Left ventricle myocardium superior (tissue), 1 donor: ENCODE measurements around the gene AQP11. TPM values are rescaled to one million over a fixed set of nuclear protein-coding genes. Genes with fewer than 3 reads are reported as not detected.

ENCODE experiments used
- ATAC-seq: fragments of 200-7000 bp; cut with Tn5 transposase; one replicate; pipeline ENCODE4 v1.9.1; 2020; ENCODE audit warnings: mild to moderate bottlenecking, moderate library complexity
- DNase-seq: peaks from one replicate; pipeline ENCODE4 v3.0.0-alpha.2; 2020
- intact Hi-C: fragments of 100-400 bp; cut with micrococcal nuclease; formaldehyde crosslinking; loops from one replicate; pipeline ENCODE4 v1.11.0; 2022
- total RNA-seq: library from RNA; stranded (reverse); fragmentation: NEBNext Ultra II Directional; extraction: Animal tissue kit (Norgen Biotek cat#: 25700); gene quantifications from one replicate; pipeline ENCODE4 v1.2.1, GENCODE V29; 2021
- donor health status: DM: no; HTN: yes; CAD: no; lungs with severe emphysema.

AQP11 gene
- total RNA-seq, 1 donor from 2014 or later: 0.87 TPM

- ATAC-seq (no peak), DNase-seq (no peak)
- intact Hi-C loops: no loop called here
Observed at GRCh38 chr11:77650123-77650522, 60.4 kb downstream of the AQP11 start.

GRCh38 chr11:77654770-77655434, 65.1 kb downstream of the AQP11 start:
- ATAC-seq: no peak
- intact Hi-C loops: no loop called here
- no peak for DNase-seq

- ATAC-seq: no peak
- no peak for DNase-seq
- intact Hi-C loops: no loop called here
Observed at GRCh38 chr11:77656362-77656761, 66.6 kb downstream of the AQP11 start.

- DNase-seq (no peak), ATAC-seq (no peak)
- intact Hi-C loops: no loop called here
Observed at GRCh38 chr11:77658213-77659013, 68.7 kb downstream of the AQP11 start.

Other genes starting within 250 kb of the AQP11 start
- gene PAK1, start 115.9 kb upstream of the AQP11 start, total RNA-seq: 7.6 TPM
- 74.9 TPM for gene CLNS1A, start 47.8 kb downstream of the AQP11 start, total RNA-seq
- 42.7 TPM for gene RSF1, start 230.8 kb downstream of the AQP11 start, total RNA-seq
- gene AAMDC, start 231.2 kb downstream of the AQP11 start, total RNA-seq: 117 TPM